ENCODE data around the gene LYRM4. TPM values are rescaled to one million over a fixed set of nuclear protein-coding genes. Genes with fewer than 3 reads are reported as not detected.

The LYRM4 gene
- total and polyA plus RNA-seq, 9 of the 15 experiments (the other 6 are each of a cell fraction or from before 2014, with no cell fraction given) = 24.2 to 69.4 (median 41.8) TPM

DNA sequence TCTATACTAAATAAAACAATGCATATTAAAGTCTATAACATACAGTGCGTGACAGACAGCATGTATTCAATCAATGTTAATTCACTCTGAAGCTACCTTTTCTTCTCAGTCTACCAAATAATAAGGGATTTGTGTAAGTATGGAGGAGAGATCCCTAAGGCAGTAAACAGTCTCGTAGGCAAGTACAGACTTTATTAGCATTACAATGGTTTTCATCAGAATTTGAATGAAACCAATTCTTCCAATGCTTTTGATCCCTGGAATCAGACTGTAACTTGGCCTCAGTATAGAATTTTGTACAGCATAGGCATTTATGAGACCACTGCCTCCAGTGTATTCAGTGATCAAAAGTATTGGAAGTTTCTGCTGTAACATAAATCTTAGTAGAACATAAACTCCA, 19.5 kb downstream of the LYRM4 start:
- H3K27me3 ChIP-seq (ENCODE audit: control insufficient read depth in 2 of 2, insufficient read depth in 2 of 2, low read length in 2 of 2) = no peaks in the 10 kb centered on the region
- ChIA-PET POLR2A (interaction anchor here (1.4 kb wide), 1 partner anchor 11 kb away, joined by 3 read pairs; no protein-coding TSS in a partner anchor), CTCF (ENCODE audit: low intra/inter-chr PET ratio) (no interaction called here)
- WGBS (ENCODE audit: insufficient coverage, low coverage, missing lambda C conversion rate) = 89% methylated on average over 2 of the region's 2 CpGs
- H3K79me2 ChIP-seq (ENCODE audit: control insufficient read depth, insufficient read depth, low read length) = peaks cover 22% of the 10 kb centered on the region
- no peaks in the 10 kb centered on the region for H3K9me1 ChIP-seq (ENCODE audit: control insufficient read depth, insufficient read depth, low read length)
- H2AFZ ChIP-seq (ENCODE audit: low read depth, low read length) = no peak overlapping the region
- H4K20me1 ChIP-seq (replicated peaks; ENCODE audit: control insufficient read depth, insufficient read depth, low read length) = peaks cover 1% of the 10 kb centered on the region; the same call in 1 of the 2 replicates
- H3K27ac ChIP-seq (ENCODE audit: extremely low read depth, low read depth, low read length) = no peak overlapping the region
- ATAC-seq = no peak
- H3K4me3 ChIP-seq = no peak overlapping the region
- no TSS peak for BruUV-seq (replicated peaks)
- H3K36me3 ChIP-seq (ENCODE audit: control insufficient read depth, insufficient read depth, low read length) = peaks cover 35% of the 10 kb centered on the region; the same call in 2 of the 3 replicates
- H3K4me2 ChIP-seq (ENCODE audit: insufficient read depth, low read length) = no peak overlapping the region
- no peak overlapping the region for H3K9ac ChIP-seq (ENCODE audit: insufficient read depth in 1 of 2, low read depth in 2 of 2, low read length in 2 of 2)
- no peak for TF ChIP-seq SIN3A (IDR thresholded peaks at IDR 0.05; ENCODE audit: borderline replicate concordance in 2 of 2, control insufficient read depth in 1 of 2, low read depth in 2 of 2, low read length in 2 of 2)
- TF ChIP-seq DDX20 (tag; IDR thresholded peaks at IDR 0.05; ENCODE audit: low read depth) = no peak
- no peak for TF ChIP-seq BRD4 (IDR thresholded peaks at IDR 0.05)
- no peak for TF ChIP-seq RBM34 (IDR thresholded peaks at IDR 0.05; ENCODE audit: borderline replicate concordance, insufficient read depth, low read length)
- no peak for TF ChIP-seq CHD1 (IDR thresholded peaks at IDR 0.05; ENCODE audit: low read length)
- TF ChIP-seq SREBF2 (CRISPR knock-in tag; IDR thresholded peaks at IDR 0.05) = no peak
- no peak for TF ChIP-seq POLR2H (tag; IDR thresholded peaks at IDR 0.05; ENCODE audit: low read depth)
- TF ChIP-seq HIVEP1 (CRISPR knock-in tag; IDR thresholded peaks at IDR 0.05) = no peak
- no peak for TF ChIP-seq CREB1 (IDR thresholded peaks at IDR 0.05)
- no peak for TF ChIP-seq CREB1 (CRISPR knock-in tag; IDR thresholded peaks at IDR 0.05)
- TF ChIP-seq, protein P1, sequence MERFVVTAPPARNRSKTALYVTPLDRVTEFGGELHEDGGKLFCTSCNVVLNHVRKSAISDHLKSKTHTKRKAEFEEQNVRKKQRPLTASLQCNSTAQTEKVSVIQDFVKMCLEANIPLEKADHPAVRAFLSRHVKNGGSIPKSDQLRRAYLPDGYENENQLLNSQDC (CRISPR knock-in tag; IDR thresholded peaks at IDR 0.05) = no peak
- TF ChIP-seq GATAD2B (IDR thresholded peaks at IDR 0.05; ENCODE audit: borderline replicate concordance) = no peak
- TF ChIP-seq MAX (CRISPR knock-in tag; IDR thresholded peaks at IDR 0.05) = no peak
- no peak for TF ChIP-seq TSC22D4 (tag; IDR thresholded peaks at IDR 0.05)
- in situ Hi-C loops (cut with MboI) = no loop called here
- H3K4me1 ChIP-seq (replicated peaks in 1 of 2; ENCODE audit: control insufficient read depth in 2 of 2, insufficient read depth in 2 of 2, low read length in 2 of 2) = no peaks in the 10 kb centered on the region
- intact Hi-C loops (cut with micrococcal nuclease) = no loop called here
- no peak for DNase-seq (ENCODE audit: extremely low read depth in 1 of 4, low spot score in 3 of 4)
- H3K9me3 ChIP-seq (replicated peaks; ENCODE audit: control insufficient read depth, insufficient read depth, low read depth, low read length) = no peaks in the 10 kb centered on the region
- FAIRE-seq = no peak

All from K562 (cell line).